Loucy (cell line): ENCODE data around the gene LSM5.
A peak's percentile ranks its signal among the peaks of the same experiment; 100 is the strongest.

Source experiments
- H2AFZ ChIP-seq: fragments of 200-600 bp; sonication (generic); 2 replicates; pipeline ENCODE4 v1.6.0; 2016; ENCODE audit warnings: antibody characterized with exemption, mild to moderate bottlenecking, low read length, moderate library complexity
- H3F3A ChIP-seq: fragments of 200-600 bp; 2 replicates; pipeline ENCODE4 v1.6.0; 2016; ENCODE audit warnings: antibody characterized with exemption, low read depth, mild to moderate bottlenecking
- H3K27me3 ChIP-seq: fragments of 200-600 bp; sonication (generic); 2 replicates; pipeline ENCODE4 v1.6.1; 2014; ENCODE audit warnings: low read length, mild to moderate bottlenecking; ENCODE audit not compliant: insufficient read depth, poor library complexity, severe bottlenecking
- H3K36me3 ChIP-seq: fragments of 200-600 bp; sonication (generic); 2 replicates; pipeline ENCODE4 v1.6.1; 2016; ENCODE audit warnings: low read length; ENCODE audit not compliant: insufficient read depth
- H3K4me1 ChIP-seq: fragments of 200-600 bp; sonication (generic); 2 replicates; pipeline ENCODE4 v1.5.1; 2014; ENCODE audit warnings: low read length, mild to moderate bottlenecking; ENCODE audit not compliant: insufficient read depth, poor library complexity, severe bottlenecking
- H3K4me2 ChIP-seq: fragments of 200-600 bp; sonication (generic); 2 replicates; pipeline ENCODE4 v1.6.0; 2014; ENCODE audit warnings: antibody characterized with exemption, low read length, low read depth, mild to moderate bottlenecking; ENCODE audit not compliant: poor library complexity, severe bottlenecking
- H3K4me3 ChIP-seq: fragments of 200-600 bp; sonication (generic); 2 replicates; pipeline ENCODE4 v1.5.1; 2014; ENCODE audit warnings: low read length, mild to moderate bottlenecking, mixed read lengths; ENCODE audit not compliant: poor library complexity, severe bottlenecking
- H3K79me2 ChIP-seq: fragments of 200-600 bp; sonication (generic); 2 replicates; pipeline ENCODE4 v1.6.1; 2014; ENCODE audit warnings: low read length; ENCODE audit not compliant: insufficient read depth
- H3K9ac ChIP-seq: fragments of 200-600 bp; sonication (generic); 2 replicates; pipeline ENCODE4 v1.6.0; 2014; ENCODE audit warnings: mild to moderate bottlenecking, low read depth, low read length, moderate library complexity; ENCODE audit not compliant: poor library complexity, severe bottlenecking
- H3K9me2 ChIP-seq: fragments of 200-600 bp; sonication (generic); replicated peaks from 2 replicates; pipeline ENCODE4 v1.6.1; 2016; ENCODE audit warnings: low read depth, low read length, mixed read lengths
- H3K9me3 ChIP-seq: fragments of 200-600 bp; sonication (generic); 2 replicates; pipeline ENCODE4 v1.6.1; 2014; ENCODE audit warnings: mild to moderate bottlenecking, antibody characterized with exemption, low read length, low read depth; ENCODE audit not compliant: insufficient read depth
- H4K20me1 ChIP-seq: fragments of 200-600 bp; sonication (generic); 2 replicates; pipeline ENCODE4 v1.6.0; 2014; ENCODE audit warnings: antibody characterized with exemption, low read length, mild to moderate bottlenecking; ENCODE audit not compliant: insufficient read depth, poor library complexity, severe bottlenecking
- EZH2phosphoT487 ChIP-seq: fragments of 200-600 bp; IDR thresholded peaks from 2 replicates; pipeline ENCODE4 v1.6.1; 2018; ENCODE audit warnings: antibody characterized with exemption, mild to moderate bottlenecking, moderate library complexity, borderline replicate concordance
- TF ChIP-seq, protein P1 (sequence below): fragments of 200-600 bp; sonication (generic); conservative IDR thresholded peaks from 2 replicates; pipeline ENCODE4 v1.5.1; 2014; ENCODE audit warnings: mild to moderate bottlenecking, antibody characterized with exemption, low read length

The LSM5 gene

GRCh38 chr7:32490127-32490796 lies at the start of gene LSM5:
Gene LSM5, minus strand, starts transcription at chr7:32490380. Its CDS starts 15 bp downstream, at chr7:32490365.
- TF ChIP-seq, protein P1, sequence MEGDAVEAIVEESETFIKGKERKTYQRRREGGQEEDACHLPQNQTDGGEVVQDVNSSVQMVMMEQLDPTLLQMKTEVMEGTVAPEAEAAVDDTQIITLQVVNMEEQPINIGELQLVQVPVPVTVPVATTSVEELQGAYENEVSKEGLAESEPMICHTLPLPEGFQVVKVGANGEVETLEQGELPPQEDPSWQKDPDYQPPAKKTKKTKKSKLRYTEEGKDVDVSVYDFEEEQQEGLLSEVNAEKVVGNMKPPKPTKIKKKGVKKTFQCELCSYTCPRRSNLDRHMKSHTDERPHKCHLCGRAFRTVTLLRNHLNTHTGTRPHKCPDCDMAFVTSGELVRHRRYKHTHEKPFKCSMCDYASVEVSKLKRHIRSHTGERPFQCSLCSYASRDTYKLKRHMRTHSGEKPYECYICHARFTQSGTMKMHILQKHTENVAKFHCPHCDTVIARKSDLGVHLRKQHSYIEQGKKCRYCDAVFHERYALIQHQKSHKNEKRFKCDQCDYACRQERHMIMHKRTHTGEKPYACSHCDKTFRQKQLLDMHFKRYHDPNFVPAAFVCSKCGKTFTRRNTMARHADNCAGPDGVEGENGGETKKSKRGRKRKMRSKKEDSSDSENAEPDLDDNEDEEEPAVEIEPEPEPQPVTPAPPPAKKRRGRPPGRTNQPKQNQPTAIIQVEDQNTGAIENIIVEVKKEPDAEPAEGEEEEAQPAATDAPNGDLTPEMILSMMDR = no peak
- TF ChIP-seq EZH2phosphoT487 = no peak
- H3K4me2 ChIP-seq = peak within 1 kb of the TSS; percentile 88
- no peaks in the 10 kb centered on the region for H3K9me2 ChIP-seq
- no peaks in the 10 kb centered on the region for H3K9me3 ChIP-seq
- H2AFZ ChIP-seq = peak within 1 kb of the TSS; percentile 86
- H3K27me3 ChIP-seq = no peaks in the 10 kb centered on the region
- H3K4me3 ChIP-seq = peak within 1 kb of the TSS; percentile 87
- H3K79me2 ChIP-seq = peaks cover 38% of the 10 kb centered on the region
- peaks cover 26% of the 10 kb centered on the region for H3K4me1 ChIP-seq
- H3K9ac ChIP-seq = peak within 1 kb of the TSS; percentile 87
- H3K36me3 ChIP-seq = peaks cover 13% of the 10 kb centered on the region
- peaks cover 4% of the 10 kb centered on the region for H3F3A ChIP-seq
- H4K20me1 ChIP-seq = peaks cover 11% of the 10 kb centered on the region

DNA sequence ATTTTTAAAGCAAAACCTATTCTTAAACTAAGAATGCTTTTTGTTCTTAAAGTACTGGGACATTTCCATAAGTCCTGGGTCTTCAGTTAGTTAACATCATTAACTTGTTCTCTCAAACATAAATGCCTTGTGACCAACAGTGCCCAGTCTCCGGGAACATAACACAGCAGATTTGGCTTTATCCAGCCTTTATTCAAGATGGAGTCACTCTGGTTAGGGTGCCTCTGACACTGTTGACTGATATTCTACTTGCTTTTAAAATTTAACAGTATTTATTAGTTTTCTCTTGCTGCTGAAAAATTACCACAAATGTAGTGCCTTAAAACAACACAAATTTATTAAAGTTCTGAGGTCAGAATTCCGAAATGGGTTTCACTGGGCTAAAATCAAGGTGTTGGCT lies 49.2 kb upstream of the LSM5 start:
- Histone ChIP-seq H4K20me1 (no peaks in the 10 kb centered on the region), H3F3A (no peaks in the 10 kb centered on the region), H3K4me2 (no peak overlapping the region), H2AFZ (no peak overlapping the region), H3K9me3 (no peaks in the 10 kb centered on the region), H3K27me3 (no peaks in the 10 kb centered on the region), H3K79me2 (peaks cover 24% of the 10 kb centered on the region; the same call in 1 of the 2 replicates), H3K9ac (no peak overlapping the region), H3K4me1 (peaks cover 5% of the 10 kb centered on the region), H3K9me2 (no peaks in the 10 kb centered on the region), H3K36me3 (peaks cover 11% of the 10 kb centered on the region; the same call in 1 of the 2 replicates), H3K4me3 (no peak overlapping the region)
- TF ChIP-seq, protein P1 = no peak
- no peak for TF ChIP-seq EZH2phosphoT487

DNA sequence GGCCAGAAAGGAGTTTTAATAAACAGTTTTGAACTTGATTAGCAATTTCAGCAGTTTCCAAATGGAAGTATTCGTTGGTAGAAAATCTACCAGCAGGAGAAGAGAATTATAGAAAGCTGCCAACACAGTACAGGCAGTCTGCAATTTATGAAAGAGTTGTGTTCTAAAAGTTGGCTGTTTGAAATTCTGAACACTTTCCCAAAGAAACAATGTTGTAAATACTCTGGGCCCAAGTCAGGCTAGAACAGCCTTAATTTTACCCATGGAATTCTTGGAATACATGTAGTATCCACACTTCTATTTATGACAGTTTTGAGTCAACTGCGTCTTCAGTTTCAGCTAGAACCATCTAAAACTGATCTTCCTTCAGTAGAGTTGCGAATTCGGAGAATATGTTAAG lies 47.6 kb upstream of the LSM5 start:
- H3F3A ChIP-seq = no peaks in the 10 kb centered on the region
- no peaks in the 10 kb centered on the region for H3K9me2 ChIP-seq
- H3K27me3 ChIP-seq = no peaks in the 10 kb centered on the region
- peaks cover 21% of the 10 kb centered on the region; the same call in 1 of the 2 replicates for H3K79me2 ChIP-seq
- peaks cover 5% of the 10 kb centered on the region for H3K4me1 ChIP-seq
- H3K36me3 ChIP-seq = no peaks in the 10 kb centered on the region
- H2AFZ ChIP-seq = no peak overlapping the region
- H3K9ac ChIP-seq = no peak overlapping the region
- no peak overlapping the region for H3K4me2 ChIP-seq
- H3K9me3 ChIP-seq = no peaks in the 10 kb centered on the region
- H3K4me3 ChIP-seq = no peak overlapping the region
- TF ChIP-seq, protein P1 = no peak
- no peak for TF ChIP-seq EZH2phosphoT487
- no peaks in the 10 kb centered on the region for H4K20me1 ChIP-seq
